Measurements from ENCODE around the gene SPZ1.
"Not testable (repeated sequence)": the region's sequence is repeated elsewhere in the genome, so short reads cannot be mapped to it uniquely, and the experiment has no call there.

SPZ1 gene

GRCh38 chr5:80341016-80341775 lies 21.4 kb downstream of the SPZ1 start:
- no peak for DNase-seq

DNA sequence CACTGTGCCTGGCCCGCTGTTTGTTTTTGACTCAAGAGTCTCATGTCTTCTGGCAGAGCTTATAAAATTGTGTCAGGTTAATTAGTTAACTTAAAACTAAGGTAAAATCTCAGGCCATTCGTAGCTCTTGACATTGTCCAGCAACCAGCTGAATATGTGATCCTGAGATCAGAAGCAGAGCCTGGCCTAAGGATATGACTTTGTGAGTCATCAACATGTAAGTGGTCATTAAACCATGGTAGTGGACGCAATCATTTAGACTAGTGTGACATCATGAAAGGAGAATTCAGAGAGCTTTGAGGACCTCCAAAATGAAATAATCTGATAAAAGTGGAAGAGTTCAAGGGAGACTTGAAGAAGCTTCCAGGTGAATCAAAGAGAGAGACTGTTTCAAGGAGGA lies 23.3 kb downstream of the SPZ1 start:
- DNase-seq = peak; percentile 29

DNA sequence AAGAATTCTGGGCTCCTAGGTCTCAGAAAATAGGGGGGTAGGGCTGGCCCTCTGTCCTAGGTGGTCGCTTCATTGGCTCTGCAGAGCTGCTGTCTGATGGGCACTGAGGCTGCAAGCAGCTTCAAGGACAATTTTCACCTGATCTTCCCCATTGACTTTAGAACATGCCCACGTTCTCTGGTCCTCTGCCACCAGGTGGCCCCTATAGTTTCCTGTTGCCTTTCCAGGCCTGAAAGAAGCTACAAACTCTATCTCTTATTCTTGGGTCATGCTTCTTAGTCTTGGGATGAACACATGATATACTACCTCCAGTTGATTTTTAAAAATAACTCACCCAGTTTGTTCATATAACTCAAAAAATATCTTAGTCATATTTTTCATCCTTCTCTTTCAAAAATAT lies 26.3 kb downstream of the SPZ1 start:
- peak; percentile 21 for DNase-seq

DNA sequence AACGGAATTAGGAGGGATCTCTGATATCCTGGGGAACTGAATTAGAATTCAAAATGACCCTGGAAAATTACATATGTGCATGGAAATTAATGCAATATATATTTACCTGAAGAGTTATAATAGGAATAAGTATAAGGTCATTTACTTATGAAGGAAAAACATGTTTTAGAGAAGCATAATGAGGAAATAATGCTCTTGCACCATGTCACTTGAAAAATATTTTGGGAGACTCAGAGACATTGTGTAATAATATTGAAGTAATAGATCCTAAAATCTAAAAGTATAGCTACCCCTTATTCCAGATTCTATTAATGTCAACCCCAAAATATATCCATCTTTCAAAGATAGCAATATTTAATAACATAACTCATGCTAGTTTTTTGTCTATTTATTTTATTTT lies 28.4 kb downstream of the SPZ1 start:
- no peak for DNase-seq

GRCh38 chr5:80351019-80351418 lies 31.2 kb downstream of the SPZ1 start:
- not testable (repeated sequence) for DNase-seq

- DNase-seq = no peak
Observed at GRCh38 chr5:80355686-80356085, 35.9 kb downstream of the SPZ1 start.

DNA sequence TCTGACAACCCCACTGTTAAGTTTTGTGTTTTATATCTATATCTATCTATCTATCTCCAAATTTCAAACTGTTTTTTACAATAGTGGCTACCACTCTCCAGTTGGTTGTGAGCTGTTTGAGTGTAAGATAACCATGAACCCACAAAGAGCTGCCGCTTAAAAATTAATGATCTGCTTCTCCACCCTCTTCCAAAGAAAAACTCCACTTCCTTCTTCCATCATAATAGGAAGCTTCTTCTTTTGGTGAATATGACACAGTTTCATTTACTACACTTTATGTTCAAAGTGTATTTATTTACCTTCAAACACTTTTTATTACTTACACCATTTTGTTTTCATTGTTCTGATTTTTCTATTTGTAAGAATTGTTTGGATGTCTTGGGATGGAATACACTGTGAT lies 37.9 kb downstream of the SPZ1 start:
- no peak for DNase-seq

DNA sequence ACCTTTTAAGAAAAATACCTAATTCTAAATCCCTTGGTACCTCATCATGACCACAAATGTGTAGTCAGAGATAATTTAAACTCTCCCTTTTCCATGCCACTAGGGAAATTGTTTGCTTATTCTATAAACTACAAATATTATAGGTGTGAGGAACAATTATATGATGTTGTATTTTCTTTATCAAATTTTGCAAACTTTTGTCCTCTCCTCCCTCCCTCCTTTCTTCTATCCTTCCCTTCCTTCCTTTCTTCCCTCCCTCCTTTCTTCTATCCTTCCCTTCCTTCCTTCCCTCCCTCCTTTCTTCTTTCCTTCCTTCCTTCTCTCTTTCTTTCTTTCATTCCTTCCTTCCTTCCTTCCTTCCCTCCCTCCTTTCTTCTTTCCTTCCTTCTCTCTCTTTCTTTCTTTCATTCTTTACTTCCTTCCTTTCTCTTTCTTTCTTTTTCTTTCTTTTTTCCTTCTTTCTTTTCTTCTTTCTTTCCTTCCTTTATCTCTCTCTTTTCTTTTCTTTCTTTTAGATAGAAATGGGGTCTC lies 41.2 kb downstream of the SPZ1 start:
- no peak for DNase-seq

DNA sequence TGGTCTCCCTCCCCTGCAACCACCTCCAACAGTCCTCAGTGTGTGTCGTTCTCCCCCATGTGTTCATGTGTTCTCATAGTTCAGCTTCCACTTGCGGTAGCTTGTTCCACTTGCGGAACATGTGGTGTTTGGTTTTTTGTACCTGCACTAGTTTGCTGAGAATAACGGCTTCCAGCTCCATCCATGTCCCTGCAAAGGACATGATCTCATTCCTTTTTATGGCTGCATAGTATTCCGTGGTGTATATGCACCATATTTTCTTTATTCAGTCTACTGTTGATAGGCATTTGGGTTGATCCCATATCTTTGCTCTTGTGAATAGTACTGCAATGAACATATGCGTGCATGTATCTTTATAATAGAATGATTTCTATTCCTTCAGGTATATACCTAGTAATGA lies 45.1 kb downstream of the SPZ1 start:
- no peak for DNase-seq

DNA sequence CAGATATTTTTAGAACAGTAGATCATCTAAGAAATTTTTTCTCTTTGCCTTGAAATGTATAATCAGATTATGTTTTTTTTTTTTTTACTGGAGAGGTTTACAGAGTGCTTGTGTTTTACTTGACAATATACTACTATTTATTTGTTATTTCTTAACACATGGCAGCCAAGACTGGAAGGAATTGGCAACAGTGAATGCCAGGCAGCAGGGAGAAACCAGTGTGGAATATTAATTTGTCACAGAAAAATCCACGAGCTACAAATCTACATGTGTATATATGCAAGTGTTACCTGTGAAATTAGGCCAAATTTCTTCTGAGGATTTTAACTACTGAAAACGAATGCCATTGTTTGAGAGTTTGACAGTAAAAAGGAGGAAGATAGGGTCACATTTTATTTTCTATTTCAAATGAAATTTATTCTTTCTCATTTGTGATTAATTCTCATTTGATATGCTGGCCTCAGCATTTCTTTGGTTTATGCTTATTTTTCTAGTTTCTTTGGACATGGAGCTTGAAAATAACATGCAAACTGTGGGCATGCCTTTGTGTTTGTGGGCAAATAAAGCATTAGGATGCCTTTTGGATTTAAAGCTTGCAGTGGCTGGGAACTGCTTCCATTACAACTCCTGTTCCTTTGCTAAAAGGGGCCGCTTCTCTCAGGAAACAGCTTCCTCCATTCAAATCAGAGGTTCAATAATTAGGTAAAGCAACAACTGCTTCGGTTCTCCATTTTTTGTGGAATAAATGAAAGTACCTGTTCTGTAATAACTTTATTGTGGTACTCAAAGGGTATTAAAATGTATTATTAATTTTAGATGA lies 49.1 kb downstream of the SPZ1 start:
- DNase-seq = no peak

- DNase-seq = no peak
Observed at GRCh38 chr5:80369521-80369920, 49.7 kb downstream of the SPZ1 start.

DNA sequence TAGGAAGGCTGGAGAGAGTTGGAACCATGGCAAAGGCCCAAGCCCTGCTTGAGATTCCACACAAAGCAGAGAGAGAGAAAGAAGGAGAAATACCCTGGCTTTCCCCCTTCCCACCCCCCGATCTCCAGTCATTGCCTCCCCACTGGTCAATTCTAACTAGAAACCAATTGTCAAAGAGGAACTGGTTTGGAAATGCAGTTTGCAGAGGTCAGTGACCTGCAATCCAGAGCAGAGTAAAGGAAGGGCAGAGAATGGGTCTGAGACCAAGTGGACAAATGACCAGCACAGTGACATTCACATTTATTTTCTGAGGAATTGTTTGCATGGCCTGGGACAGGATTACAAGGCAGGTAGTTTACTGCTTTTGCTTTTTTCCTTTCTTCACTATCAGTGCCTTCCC lies 50.6 kb downstream of the SPZ1 start:
- DNase-seq = no peak

Data from EL (cell line).